Fibroblast of lung (primary cell): ENCODE measurements around the gene OR2A12. TPM values are rescaled to one million over a fixed set of nuclear protein-coding genes. Genes with fewer than 3 reads are reported as not detected.
"Not testable (repeated sequence)": the region's sequence is repeated elsewhere in the genome, so short reads cannot be mapped to it uniquely, and the experiment has no call there.

Experiments
- DNase-seq, 2 donors: peaks; one replicate each; pipeline versions ENCODE4 v3.0.0 to v3.0.0-alpha.2; 2010; ENCODE audit warnings: low read depth in 2 of 2
- H2AFZ ChIP-seq: 2 replicates; pipeline ENCODE4 v1.5.1; 2012; ENCODE audit warnings: low read length, control low read depth, inconsistent platforms
- H3K27ac ChIP-seq: 2 replicates; pipeline ENCODE4 v1.5.1; 2011; ENCODE audit warnings: low read length, control low read depth; ENCODE audit not compliant: insufficient read depth
- H3K27me3 ChIP-seq: 2 replicates; pipeline ENCODE4 v1.5.1; 2011; ENCODE audit warnings: mild to moderate bottlenecking, low read length; ENCODE audit not compliant: control insufficient read depth, insufficient read depth
- H3K36me3 ChIP-seq: 2 replicates; pipeline ENCODE4 v1.5.1; 2011; ENCODE audit warnings: low read length; ENCODE audit not compliant: control insufficient read depth, insufficient read depth
- H3K4me1 ChIP-seq: 2 replicates; pipeline ENCODE4 v1.5.1; 2011; ENCODE audit warnings: low read length; ENCODE audit not compliant: control insufficient read depth, insufficient read depth; ENCODE audit errors: extremely low read depth
- H3K4me2 ChIP-seq: 2 replicates; pipeline ENCODE4 v1.5.1; 2011; ENCODE audit warnings: low read length, control low read depth; ENCODE audit not compliant: insufficient read depth; ENCODE audit errors: extremely low read depth
- H3K4me3 ChIP-seq, 4 experiments: fragments of 200-600 bp in 1 of 4; sonication (generic) in 1 of 4; replicated peaks in 1 of 4; 2 replicates each; pipeline ENCODE4 v1.5.1; 2011 to 2016; ENCODE audit warnings: low read length in 4 of 4, low read depth in 3 of 4, mild to moderate bottlenecking in 3 of 4, control low read depth in 2 of 4, inconsistent platforms in 1 of 4, mixed read lengths in 1 of 4; ENCODE audit not compliant: insufficient read depth in 1 of 4; ENCODE audit errors: control extremely low read depth in 1 of 4
- H3K79me2 ChIP-seq: 2 replicates; pipeline ENCODE4 v1.5.1; 2012; ENCODE audit warnings: mild to moderate bottlenecking, low read length, inconsistent platforms; ENCODE audit not compliant: control insufficient read depth, insufficient read depth
- H3K9ac ChIP-seq: 2 replicates; pipeline ENCODE4 v1.5.1; 2011; ENCODE audit warnings: mild to moderate bottlenecking, low read length, control low read depth; ENCODE audit not compliant: insufficient read depth
- H3K9me3 ChIP-seq: 2 replicates; pipeline ENCODE4 v1.5.1; 2012; ENCODE audit warnings: low read depth, low read length; ENCODE audit not compliant: control insufficient read depth, insufficient read depth
- H4K20me1 ChIP-seq: 2 replicates; pipeline ENCODE4 v1.5.1; 2011; ENCODE audit warnings: low read length; ENCODE audit not compliant: control insufficient read depth, insufficient read depth; ENCODE audit errors: extremely low read depth
- EZH2 ChIP-seq: IDR thresholded peaks from 2 replicates; pipeline ENCODE4 v1.5.1; 2012; ENCODE audit warnings: low read length, control low read depth, mild to moderate bottlenecking; ENCODE audit errors: missing control alignments
- polyA plus RNA-seq, 2 donors: library from polyadenylated mRNA; depleted of rRNA in 1 of 2; stranded (reverse) in 1 of 2; unstranded in 1 of 2; fragments of >200 nt; gene quantifications; 2 replicates each; pipeline ENCODE4 v1.2.1, GENCODE V29; 2011 to 2012; ENCODE audit warnings: missing spikeins in 1 of 2
- total RNA-seq: library from RNA; depleted of rRNA; stranded (reverse); fragments of >200 nt; gene quantifications from 2 replicates; pipeline ENCODE4 v1.2.1, GENCODE V29; 2014
- TF ChIP-seq, protein P1 (sequence below), 2 donors: IDR thresholded peaks in 1 of 2; conservative IDR thresholded peaks in 1 of 2; 1 replicate in 1 of 2; 2 replicates in 1 of 2; pipeline ENCODE4 v1.5.1; 2011 to 2012; ENCODE audit warnings: low read length in 2 of 2, control low read depth in 1 of 2, inconsistent platforms in 1 of 2, low read depth in 1 of 2, mild to moderate bottlenecking in 1 of 2

The OR2A12 gene
- total and polyA plus RNA-seq, 2 donors (not counting 1 experiment from before 2014, with no cell fraction given) = not detected

DNA sequence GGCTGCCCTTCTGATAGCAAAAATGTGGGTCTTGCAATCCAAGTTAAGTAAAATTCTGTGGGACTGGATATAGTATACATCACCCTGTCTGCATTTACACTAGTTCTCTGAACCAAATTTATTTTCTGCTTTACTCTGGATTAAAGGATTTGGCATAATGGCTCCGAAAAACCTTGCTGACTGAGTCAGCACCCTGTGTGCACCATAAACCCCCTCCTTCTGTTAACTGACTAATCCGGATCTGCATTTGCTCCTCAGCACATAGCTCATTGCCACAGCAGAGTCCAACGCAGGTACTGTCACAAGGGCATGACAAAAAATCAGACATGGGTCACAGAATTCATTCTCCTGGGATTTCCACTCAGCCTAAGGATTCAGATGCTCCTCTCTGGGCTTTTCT, 36.0 kb upstream of the OR2A12 start:
- no peak for DNase-seq
- no peak overlapping the region for H3K4me3 ChIP-seq
- H3K27ac ChIP-seq = no peak overlapping the region
- no peaks in the 10 kb centered on the region for H3K27me3 ChIP-seq
- TF ChIP-seq, protein P1, sequence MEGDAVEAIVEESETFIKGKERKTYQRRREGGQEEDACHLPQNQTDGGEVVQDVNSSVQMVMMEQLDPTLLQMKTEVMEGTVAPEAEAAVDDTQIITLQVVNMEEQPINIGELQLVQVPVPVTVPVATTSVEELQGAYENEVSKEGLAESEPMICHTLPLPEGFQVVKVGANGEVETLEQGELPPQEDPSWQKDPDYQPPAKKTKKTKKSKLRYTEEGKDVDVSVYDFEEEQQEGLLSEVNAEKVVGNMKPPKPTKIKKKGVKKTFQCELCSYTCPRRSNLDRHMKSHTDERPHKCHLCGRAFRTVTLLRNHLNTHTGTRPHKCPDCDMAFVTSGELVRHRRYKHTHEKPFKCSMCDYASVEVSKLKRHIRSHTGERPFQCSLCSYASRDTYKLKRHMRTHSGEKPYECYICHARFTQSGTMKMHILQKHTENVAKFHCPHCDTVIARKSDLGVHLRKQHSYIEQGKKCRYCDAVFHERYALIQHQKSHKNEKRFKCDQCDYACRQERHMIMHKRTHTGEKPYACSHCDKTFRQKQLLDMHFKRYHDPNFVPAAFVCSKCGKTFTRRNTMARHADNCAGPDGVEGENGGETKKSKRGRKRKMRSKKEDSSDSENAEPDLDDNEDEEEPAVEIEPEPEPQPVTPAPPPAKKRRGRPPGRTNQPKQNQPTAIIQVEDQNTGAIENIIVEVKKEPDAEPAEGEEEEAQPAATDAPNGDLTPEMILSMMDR (conservative IDR thresholded peaks at IDR 0.05 in 1 of 2, IDR thresholded peaks at IDR 0.05 in 1 of 2; ENCODE audit: low read depth in 1 of 2, low read length in 2 of 2) = no peak
- TF ChIP-seq EZH2 = no peak
- no peaks in the 10 kb centered on the region for H4K20me1 ChIP-seq
- H3K79me2 ChIP-seq = no peaks in the 10 kb centered on the region
- H3K36me3 ChIP-seq = no peaks in the 10 kb centered on the region
- no peak overlapping the region for H3K4me2 ChIP-seq
- H3K9me3 ChIP-seq = no peaks in the 10 kb centered on the region
- no peak overlapping the region for H2AFZ ChIP-seq
- H3K4me1 ChIP-seq = no peaks in the 10 kb centered on the region
- H3K9ac ChIP-seq = no peak overlapping the region

DNA sequence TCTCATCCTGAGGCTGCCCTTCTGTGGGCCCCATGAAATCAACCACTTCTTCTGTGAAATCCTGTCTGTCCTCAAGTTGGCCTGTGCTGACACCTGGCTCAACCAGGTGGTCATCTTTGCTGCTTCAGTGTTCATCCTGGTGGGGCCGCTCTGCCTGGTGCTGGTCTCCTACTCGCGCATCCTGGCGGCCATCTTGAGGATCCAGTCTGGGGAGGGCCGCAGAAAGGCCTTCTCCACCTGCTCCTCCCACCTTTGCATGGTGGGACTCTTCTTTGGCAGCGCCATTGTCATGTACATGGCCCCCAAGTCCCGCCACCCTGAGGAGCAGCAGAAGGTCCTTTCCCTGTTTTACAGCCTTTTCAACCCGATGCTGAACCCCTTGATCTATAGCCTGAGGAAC, 35.2 kb upstream of the OR2A12 start:
- not testable (repeated sequence) for DNase-seq, H3K9ac ChIP-seq, H3K27me3 ChIP-seq, H3K27ac ChIP-seq, H3K36me3 ChIP-seq, H3K4me3 ChIP-seq, H3K4me1 ChIP-seq, H3K79me2 ChIP-seq, H3K4me2 ChIP-seq, H4K20me1 ChIP-seq, H3K9me3 ChIP-seq, H2AFZ ChIP-seq

DNA sequence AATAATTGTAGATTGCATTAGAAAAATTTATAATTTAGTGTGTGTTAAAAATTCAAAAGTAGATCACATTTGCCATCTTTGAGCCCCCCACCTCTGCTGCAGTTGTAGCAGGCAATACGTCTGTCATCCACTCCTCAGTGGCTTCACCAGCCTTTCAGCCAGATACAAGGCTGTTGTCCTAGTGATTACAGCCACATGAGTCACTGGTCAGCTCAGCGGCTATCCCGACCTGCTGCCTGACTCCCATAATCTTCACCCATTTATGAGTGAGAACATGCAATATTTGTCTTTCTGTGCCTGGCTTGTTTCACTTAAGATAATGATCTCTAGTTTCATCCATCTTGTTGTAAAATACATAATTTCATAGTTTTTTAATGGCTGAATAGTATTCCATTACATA, 28.1 kb upstream of the OR2A12 start:
- Histone ChIP-seq H3K9me3 (no peaks in the 10 kb centered on the region), H3K4me2 (no peak overlapping the region)

More for the DNA sequence above, 28.1 kb upstream of the OR2A12 start:
- H4K20me1 ChIP-seq = no peaks in the 10 kb centered on the region
- H3K9ac ChIP-seq = no peak overlapping the region
- no peak overlapping the region for H3K4me3 ChIP-seq
- H3K27me3 ChIP-seq = no peaks in the 10 kb centered on the region
- no peaks in the 10 kb centered on the region for H3K36me3 ChIP-seq
- no peak overlapping the region for H3K27ac ChIP-seq
- H3K79me2 ChIP-seq = no peaks in the 10 kb centered on the region
- peak; percentile 1 to 4 for DNase-seq
- H3K4me1 ChIP-seq = no peaks in the 10 kb centered on the region
- TF ChIP-seq, protein P1 (conservative IDR thresholded peaks at IDR 0.05 in 1 of 2, IDR thresholded peaks at IDR 0.05 in 1 of 2; ENCODE audit: low read depth in 1 of 2, low read length in 2 of 2) = no peak
- no peak for TF ChIP-seq EZH2
- H2AFZ ChIP-seq = no peak overlapping the region
